ENCODE data around the gene VWA1.
"Not testable (repeated sequence)": the region's sequence is repeated elsewhere in the genome, so short reads cannot be mapped to it uniquely, and the experiment has no call there.

- not testable (repeated sequence) for TF ChIP-seq PATZ1 (CRISPR knock-in tag; IDR thresholded peaks at IDR 0.05; ENCODE audit: borderline replicate concordance); ZNF8 (CRISPR knock-in tag; IDR thresholded peaks at IDR 0.05); RARB (CRISPR knock-in tag; IDR thresholded peaks at IDR 0.05); CREB5 (CRISPR knock-in tag; IDR thresholded peaks at IDR 0.05; ENCODE audit: low read depth); ZNF70 (CRISPR knock-in tag; IDR thresholded peaks at IDR 0.05); ISL1 (CRISPR knock-in tag; IDR thresholded peaks at IDR 0.05); GLIS3 (CRISPR knock-in tag; IDR thresholded peaks at IDR 0.05)
Measured at GRCh38 chr1:1472053-1472876, 36.8 kb downstream of the VWA1 start.
